GM10847 (cell line): ENCODE measurements around the gene TDRD1.

Experiments
- POLR2A ChIP-seq: IDR thresholded peaks from 2 replicates; pipeline ENCODE4 v1.6.1; 2011; ENCODE audit not compliant: insufficient read length; ENCODE audit errors: extremely low read depth

TDRD1 gene

GRCh38 chr10:114246679-114247305 is 67.6 kb downstream of the TDRD1 start:
- no peak for TF ChIP-seq POLR2A

GRCh38 chr10:114250236-114250635 is 71.1 kb downstream of the TDRD1 start:
- TF ChIP-seq POLR2A, result no peak

DNA sequence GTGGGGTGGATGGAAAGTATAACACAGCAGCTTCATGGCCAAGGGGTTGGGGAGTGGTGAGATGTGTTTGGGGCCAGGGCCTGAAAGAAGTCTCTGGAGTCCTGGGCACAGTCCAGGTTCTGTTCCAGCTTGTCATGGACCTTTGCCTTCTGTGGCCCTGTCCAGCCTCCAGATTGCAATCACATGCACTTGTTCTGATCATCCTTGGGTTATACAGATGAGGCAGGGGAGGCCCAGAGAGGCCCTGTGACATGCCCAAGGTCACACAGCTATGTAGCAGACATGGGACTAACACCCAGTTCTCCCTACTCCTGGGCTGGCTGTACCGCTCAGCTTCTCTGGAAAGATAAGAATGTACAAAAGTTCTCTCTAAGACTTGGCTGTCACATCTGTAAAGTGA is 71.6 kb downstream of the TDRD1 start:
- no peak for TF ChIP-seq POLR2A

DNA sequence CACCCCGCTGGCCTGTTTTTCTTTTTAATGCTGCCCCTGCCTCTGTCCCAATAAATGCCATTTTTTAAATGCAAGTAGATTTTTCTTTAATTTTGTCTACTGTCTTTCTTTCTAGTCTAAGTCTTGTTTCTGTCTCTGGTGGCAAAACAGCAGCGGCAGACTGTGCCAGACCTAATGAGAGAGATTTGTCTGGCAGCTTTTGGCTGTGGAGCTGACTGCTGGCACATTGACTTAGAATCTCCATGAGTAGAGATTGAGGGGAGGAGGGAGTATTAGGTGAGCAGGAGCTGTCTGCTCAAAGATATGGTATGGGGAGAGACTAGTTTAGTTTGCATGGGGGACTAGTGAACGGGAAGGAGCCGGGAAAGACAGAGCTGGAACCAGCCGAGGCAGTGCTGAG is 72.9 kb downstream of the TDRD1 start:
- TF ChIP-seq POLR2A, result no peak

GRCh38 chr10:114252883-114253282 is 73.7 kb downstream of the TDRD1 start:
- TF ChIP-seq POLR2A, result no peak

DNA sequence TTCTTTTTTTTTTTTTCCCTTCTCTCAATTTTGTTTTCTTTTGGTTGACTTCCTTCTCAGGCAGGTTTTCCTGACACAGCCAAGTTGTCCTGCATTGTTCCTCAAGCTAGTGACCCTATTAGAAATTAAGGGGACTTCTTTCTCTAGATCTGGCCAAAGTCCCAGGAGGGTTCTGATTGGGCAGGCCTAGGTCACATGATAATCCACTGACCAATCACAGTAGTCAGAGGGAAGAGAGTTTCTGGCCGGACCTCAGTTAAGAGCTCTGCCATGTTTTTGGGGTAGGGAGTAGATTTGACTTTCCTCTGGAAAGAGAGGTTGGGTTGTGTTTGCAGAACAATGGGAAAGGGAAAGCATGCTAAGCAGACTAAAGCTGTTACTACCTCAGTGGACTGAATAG is 76.1 kb downstream of the TDRD1 start:
- no peak for TF ChIP-seq POLR2A

- no peak for TF ChIP-seq POLR2A
Observed at GRCh38 chr10:114256008-114256765, 77.0 kb downstream of the TDRD1 start.

DNA sequence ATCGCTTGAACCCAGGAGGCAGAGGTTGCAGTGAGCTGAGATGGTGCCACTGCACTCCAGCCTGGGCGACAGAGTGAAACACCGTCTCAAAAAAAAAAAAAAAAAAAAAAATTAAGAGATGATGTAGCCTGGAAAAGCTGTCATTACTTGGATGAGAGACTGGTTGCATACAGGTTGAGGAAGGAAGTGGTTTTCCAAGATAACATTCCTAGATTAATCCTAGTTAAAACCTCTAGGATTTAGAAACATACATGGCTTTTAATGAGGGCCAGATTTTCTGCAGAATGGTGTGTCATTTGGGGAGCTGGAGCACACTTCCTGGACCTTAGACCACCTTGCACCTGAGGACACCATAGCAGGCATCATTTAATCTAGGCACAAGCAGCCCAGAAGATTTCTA is 77.7 kb downstream of the TDRD1 start:
- no peak for TF ChIP-seq POLR2A

- TF ChIP-seq POLR2A, result no peak
Observed at GRCh38 chr10:114257498-114257897, 78.3 kb downstream of the TDRD1 start.

GRCh38 chr10:114258274-114258840 is 79.2 kb downstream of the TDRD1 start:
- no peak for TF ChIP-seq POLR2A

DNA sequence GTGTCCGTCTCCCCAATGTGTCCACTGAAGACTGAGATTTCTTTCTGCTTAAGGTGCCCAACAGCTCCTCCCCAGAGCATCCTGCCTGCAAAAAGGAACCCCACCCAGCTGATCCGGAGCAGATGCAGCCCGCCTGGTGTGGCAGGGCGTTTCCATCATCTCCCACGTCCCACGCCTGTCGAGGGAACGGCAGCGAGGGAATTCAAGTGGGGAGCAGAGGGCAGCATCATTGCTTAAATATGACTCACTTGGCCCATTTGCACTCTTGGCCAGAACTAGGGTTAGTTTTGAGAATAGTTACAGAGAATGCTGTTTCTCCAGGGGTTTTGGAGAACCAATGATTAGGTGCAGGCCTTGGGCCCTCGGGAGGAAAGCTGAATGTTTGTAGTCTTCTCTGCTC is 80.7 kb downstream of the TDRD1 start:
- no peak for TF ChIP-seq POLR2A

DNA sequence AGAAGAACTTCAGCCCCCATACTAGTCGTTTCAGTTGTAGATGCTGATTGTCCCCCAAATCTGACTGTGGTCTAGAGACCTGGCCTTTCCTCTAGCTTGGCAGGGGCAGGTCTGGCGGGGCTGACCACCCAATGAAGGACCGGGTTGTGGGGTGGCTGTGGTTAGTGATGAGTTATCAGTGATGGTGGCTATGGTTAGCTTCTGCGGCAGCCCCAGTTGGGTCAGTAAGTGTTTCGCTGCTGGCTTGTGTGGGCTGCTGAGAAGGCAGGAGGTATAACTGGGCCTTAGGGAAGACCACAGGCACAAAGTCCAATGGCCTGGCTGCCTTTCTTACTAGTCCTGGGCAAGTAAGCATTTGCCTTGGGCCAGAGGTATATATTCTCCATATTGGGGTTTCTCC is 81.2 kb downstream of the TDRD1 start:
- TF ChIP-seq POLR2A, result no peak

DNA sequence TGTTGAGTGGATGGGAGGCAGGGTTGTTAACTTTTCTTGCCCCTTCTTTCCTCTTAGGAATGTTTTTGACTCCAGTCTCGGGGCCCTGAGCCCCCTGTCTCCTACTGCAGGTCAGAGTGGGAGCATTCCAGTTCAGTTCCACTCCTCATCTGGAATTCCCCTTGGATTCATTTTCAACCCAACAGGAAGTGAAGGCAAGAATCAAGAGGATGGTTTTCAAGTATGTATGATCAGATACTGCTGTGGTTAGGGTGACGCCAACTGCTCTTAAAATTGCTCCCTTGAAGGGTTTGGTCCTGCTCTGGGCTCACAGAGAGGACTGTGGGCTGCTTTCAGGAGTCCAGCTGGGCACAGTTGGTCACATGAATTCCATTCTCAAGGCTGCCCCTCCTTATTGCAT is 81.9 kb downstream of the TDRD1 start:
- no peak for TF ChIP-seq POLR2A

DNA sequence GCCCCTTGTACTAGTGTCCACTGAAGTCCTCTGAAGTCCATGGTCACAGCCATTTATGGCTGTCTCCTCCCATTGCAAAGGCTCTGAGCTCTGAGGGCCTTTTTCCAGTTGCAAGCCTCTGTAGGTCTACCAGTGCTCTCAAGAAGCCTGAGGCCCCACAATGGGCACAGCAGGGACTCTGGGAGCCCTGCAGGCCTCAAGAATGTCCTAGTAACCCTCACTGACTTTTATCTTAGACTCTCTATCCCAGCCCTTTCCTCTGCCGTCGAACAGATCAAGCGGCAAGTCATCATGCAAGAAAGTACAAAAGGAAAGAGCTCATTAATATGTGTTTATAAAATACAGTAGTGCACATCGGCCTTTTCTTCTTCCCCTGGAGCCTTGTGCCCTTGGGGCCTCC is 83.3 kb downstream of the TDRD1 start:
- no peak for TF ChIP-seq POLR2A

DNA sequence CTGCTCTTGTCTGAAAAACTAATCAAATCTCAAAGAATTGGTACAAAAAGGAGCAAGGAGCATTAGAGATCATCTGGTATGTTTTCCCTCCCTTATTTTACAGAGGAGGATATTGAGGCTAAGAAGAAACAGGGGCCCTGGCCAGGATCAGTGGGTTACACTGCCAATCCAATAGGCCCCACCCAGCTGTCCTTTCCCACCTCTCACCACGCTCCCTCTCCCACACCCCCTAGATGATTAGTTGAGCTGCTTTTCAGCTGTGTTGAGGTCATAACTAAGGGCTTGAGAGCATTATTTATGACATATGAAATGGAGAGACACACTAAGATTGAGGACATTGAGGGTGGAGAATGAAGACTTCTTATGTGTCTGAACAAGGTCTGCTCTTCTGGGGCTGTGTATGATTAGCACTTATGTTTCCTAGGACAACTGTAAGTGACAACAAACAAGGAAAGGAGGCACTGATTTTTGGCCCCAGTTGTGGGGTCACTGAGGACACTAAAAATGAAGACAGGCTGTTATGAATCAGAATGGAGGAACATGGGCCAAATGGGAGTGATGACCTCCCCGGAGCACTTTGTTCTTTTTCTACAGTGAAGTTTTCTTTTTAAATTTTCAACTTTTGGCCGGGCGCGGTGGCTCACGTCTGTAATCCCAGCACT is 86.4 kb downstream of the TDRD1 start:
- no peak for TF ChIP-seq POLR2A

- TF ChIP-seq POLR2A, result no peak
Observed at GRCh38 chr10:114266521-114266920, 87.4 kb downstream of the TDRD1 start.
